BLaER1 treated with 17β-estradiol and CSF1 and Interleukin-3, amounts not matched to agents 10 nM and 100 nM (cell line): Measurements from ENCODE around the gene MAGEB17.
A peak's percentile ranks its signal among the peaks of the same experiment; 100 is the strongest.

Experiments used
- H3K27ac ChIP-seq, 11 experiments: shearing (Covaris generic); formaldehyde crosslinking; 2 replicates each; pipeline ENCODE4 v1.8.1; 2022
- H3K27me3 ChIP-seq, 11 experiments: shearing (Covaris generic); formaldehyde crosslinking; 2 replicates each; pipeline ENCODE4 v1.8.1; 2022
- H3K36me3 ChIP-seq, 11 experiments: shearing (Covaris generic); formaldehyde crosslinking; 2 replicates each; pipeline ENCODE4 v1.8.1; 2022
- H3K4me1 ChIP-seq, 10 experiments: shearing (Covaris generic); formaldehyde crosslinking; 2 replicates each; pipeline ENCODE4 v1.8.1; 2022
- H3K4me2 ChIP-seq, 11 experiments: shearing (Covaris generic); formaldehyde crosslinking; 2 replicates each; pipeline ENCODE4 v1.8.1; 2022
- H3K4me3 ChIP-seq, 10 experiments: shearing (Covaris generic); formaldehyde crosslinking; 2 replicates each; pipeline ENCODE4 v1.8.1; 2022
- H3K9ac ChIP-seq, 11 experiments: shearing (Covaris generic); formaldehyde crosslinking; 2 replicates each; pipeline ENCODE4 v1.8.1; 2022
- H3K9me3 ChIP-seq, 11 experiments: shearing (Covaris generic); formaldehyde crosslinking; replicated peaks in 1 of 11; 2 replicates each; pipeline ENCODE4 v1.8.1; 2022
- H4K20me1 ChIP-seq, 11 experiments: shearing (Covaris generic); formaldehyde crosslinking; 2 replicates each; pipeline ENCODE4 v1.8.1; 2022
- Cebpa-rat ChIP-seq, 11 experiments: shearing (Covaris generic); IDR thresholded peaks; 2 replicates each; pipeline ENCODE4 v1.8.1; 2022

The MAGEB17 gene

GRCh38 chrX:16167181-16167580, at the start of gene MAGEB17:
Gene MAGEB17, plus strand, starts transcription at chrX:16167481. Its CDS starts 2,902 bp downstream, at chrX:16170383.
- Histone ChIP-seq H3K27me3 (peaks cover 78 to 99% (median 96%) of the 10 kb centered on the region in 11 experiments), H3K4me1 (no peaks in the 10 kb centered on the region), H3K4me2 (no peak within 1 kb of the TSS), H3K9ac (no peak within 1 kb of the TSS), H3K9me3 (peaks cover 0 to 41% (median 0%) of the 10 kb centered on the region in 11 experiments; a peak in 6 of 22 replicates), H3K4me3 (no peak within 1 kb of the TSS), H3K27ac (no peak within 1 kb of the TSS), H3K36me3 (no peaks in the 10 kb centered on the region), H4K20me1 (no peaks in the 10 kb centered on the region; a peak in 1 of 22 replicates)
- TF ChIP-seq Cebpa-rat (IDR thresholded peaks at IDR 0.05) = no peak

- H3K27me3 ChIP-seq = peaks cover 72 to 100% (median 96%) of the 10 kb centered on the region in 11 experiments
- H3K27ac ChIP-seq = peak overlapping the region in 9 of 11 experiments; percentile 0 to 66 (median 43); a peak in 13 of 22 replicates
- no peaks in the 10 kb centered on the region; a peak in 3 of 22 replicates for H4K20me1 ChIP-seq
- no peak overlapping the region for H3K4me3 ChIP-seq
- TF ChIP-seq Cebpa-rat (IDR thresholded peaks at IDR 0.05) = no peak
- peaks cover 0 to 50% (median 6%) of the 10 kb centered on the region in 11 experiments; a peak in 13 of 22 replicates for H3K9me3 ChIP-seq
- peaks cover 4 to 23% (median 14%) of the 10 kb centered on the region in 10 experiments; a peak in 18 of 20 replicates for H3K4me1 ChIP-seq
- H3K36me3 ChIP-seq = no peaks in the 10 kb centered on the region
- peak overlapping the region in 1 of 11 experiments; percentile 36; a peak in 2 of 22 replicates for H3K9ac ChIP-seq
- peak overlapping the region in 7 of 11 experiments; percentile 15 to 49 (median 28); a peak in 10 of 22 replicates for H3K4me2 ChIP-seq
These were observed 47.7 kb upstream of the MAGEB17 start for GRCh38 chrX:16119353-16120220.

- H3K9ac ChIP-seq = no peak overlapping the region
- peak overlapping the region in 7 of 11 experiments; percentile 15 to 49 (median 28); a peak in 10 of 22 replicates for H3K4me2 ChIP-seq
- peaks cover 0 to 18% (median 10%) of the 10 kb centered on the region in 10 experiments; a peak in 12 of 20 replicates for H3K4me1 ChIP-seq
- no peaks in the 10 kb centered on the region for H3K36me3 ChIP-seq
- H3K27me3 ChIP-seq = peaks cover 73 to 100% (median 96%) of the 10 kb centered on the region in 11 experiments
- no peaks in the 10 kb centered on the region; a peak in 3 of 22 replicates for H4K20me1 ChIP-seq
- H3K4me3 ChIP-seq = no peak overlapping the region
- no peak for TF ChIP-seq Cebpa-rat (IDR thresholded peaks at IDR 0.05)
- peaks cover 0 to 42% (median 6%) of the 10 kb centered on the region in 11 experiments; a peak in 13 of 22 replicates for H3K9me3 ChIP-seq
- H3K27ac ChIP-seq = peak overlapping the region in 8 of 11 experiments; percentile 31 to 66 (median 46); a peak in 11 of 22 replicates
These were observed 46.9 kb upstream of the MAGEB17 start for GRCh38 chrX:16120431-16120830.

- no peaks in the 10 kb centered on the region; a peak in 4 of 22 replicates for H4K20me1 ChIP-seq
- H3K4me1 ChIP-seq = peaks cover 0 to 18% (median 10%) of the 10 kb centered on the region in 10 experiments; a peak in 12 of 20 replicates
- peaks cover 80 to 100% (median 96%) of the 10 kb centered on the region in 11 experiments for H3K27me3 ChIP-seq
- H3K9me3 ChIP-seq = peaks cover 0 to 15% (median 5%) of the 10 kb centered on the region in 11 experiments; a peak in 13 of 22 replicates
- no peak within 1 kb of the TSS for H3K27ac ChIP-seq
- no peak within 1 kb of the TSS for H3K4me3 ChIP-seq
- H3K4me2 ChIP-seq = no peak within 1 kb of the TSS
- no peak for TF ChIP-seq Cebpa-rat (IDR thresholded peaks at IDR 0.05)
- no peaks in the 10 kb centered on the region for H3K36me3 ChIP-seq
- H3K9ac ChIP-seq = no peak within 1 kb of the TSS
These were observed 44.0 kb upstream of the MAGEB17 start, which contains the start of gene GRPR for GRCh38 chrX:16123222-16123786. Gene GRPR, plus strand, starts transcription at chrX:16123565. Its CDS starts 389 bp downstream, at chrX:16123954.

GRCh38 chrX:16124201-16124600, 43.1 kb upstream of the MAGEB17 start:
- TF ChIP-seq Cebpa-rat (IDR thresholded peaks at IDR 0.05) = no peak
- Histone ChIP-seq H4K20me1 (no peaks in the 10 kb centered on the region; a peak in 5 of 22 replicates), H3K36me3 (no peaks in the 10 kb centered on the region), H3K27ac (no peak overlapping the region), H3K4me1 (peaks cover 0 to 18% (median 10%) of the 10 kb centered on the region in 10 experiments; a peak in 12 of 20 replicates), H3K4me3 (no peak overlapping the region), H3K4me2 (no peak overlapping the region), H3K9ac (no peak overlapping the region), H3K27me3 (peaks cover 85 to 100% (median 96%) of the 10 kb centered on the region in 11 experiments), H3K9me3 (peaks cover 0 to 6% (median 2%) of the 10 kb centered on the region in 11 experiments; a peak in 13 of 22 replicates)

GRCh38 chrX:16125520-16126149, 41.6 kb upstream of the MAGEB17 start:
- H3K4me3 ChIP-seq = no peak overlapping the region

GRCh38 chrX:16130707-16131106, 36.6 kb upstream of the MAGEB17 start:
- H3K9me3 ChIP-seq = peaks cover 0 to 6% (median 0%) of the 10 kb centered on the region in 11 experiments; a peak in 2 of 22 replicates
- no peaks in the 10 kb centered on the region for H3K36me3 ChIP-seq
- H3K4me3 ChIP-seq = no peak overlapping the region
- no peak overlapping the region for H3K27ac ChIP-seq
- TF ChIP-seq Cebpa-rat (IDR thresholded peaks at IDR 0.05) = no peak
- no peak overlapping the region for H3K4me2 ChIP-seq
- H3K9ac ChIP-seq = no peak overlapping the region
- peaks cover 0 to 4% (median 0%) of the 10 kb centered on the region in 11 experiments; a peak in 5 of 22 replicates for H4K20me1 ChIP-seq
- H3K27me3 ChIP-seq = peaks cover 96 to 100% (median 100%) of the 10 kb centered on the region in 11 experiments
- H3K4me1 ChIP-seq = 0 out of 20 replicates have a peak, but pooled peaks cover 0 to 6% (median 0%) of the 10 kb centered on the region in 10 experiments

More at GRCh38 chrX:16125520-16126149, 41.6 kb upstream of the MAGEB17 start:
- H3K9me3 ChIP-seq = peaks cover 0 to 1% (median 0%) of the 10 kb centered on the region in 11 experiments; a peak in 1 of 22 replicates
- H4K20me1 ChIP-seq = no peaks in the 10 kb centered on the region; a peak in 4 of 22 replicates
- H3K27me3 ChIP-seq = peaks cover 89 to 100% (median 96%) of the 10 kb centered on the region in 11 experiments
- H3K27ac ChIP-seq = no peak overlapping the region
- no peak overlapping the region for H3K9ac ChIP-seq
- no peaks in the 10 kb centered on the region for H3K36me3 ChIP-seq
- H3K4me1 ChIP-seq = peaks cover 0 to 10% (median under 1%) of the 10 kb centered on the region in 10 experiments; a peak in 8 of 20 replicates
- TF ChIP-seq Cebpa-rat (IDR thresholded peaks at IDR 0.05) = no peak
- no peak overlapping the region for H3K4me2 ChIP-seq

GRCh38 chrX:16134936-16135335, 32.3 kb upstream of the MAGEB17 start:
- Histone ChIP-seq H3K9me3 (peaks cover 0 to 6% (median 0%) of the 10 kb centered on the region in 11 experiments; a peak in 2 of 22 replicates), H3K27me3 (peaks cover 96 to 100% (median 100%) of the 10 kb centered on the region in 11 experiments), H3K36me3 (no peaks in the 10 kb centered on the region), H3K4me3 (no peak overlapping the region), H3K27ac (no peak overlapping the region), H3K9ac (no peak overlapping the region), H4K20me1 (peaks cover 0 to 10% (median 0%) of the 10 kb centered on the region in 11 experiments; a peak in 4 of 22 replicates), H3K4me2 (no peak overlapping the region), H3K4me1 (peaks cover 0 to 12% (median 2%) of the 10 kb centered on the region in 10 experiments; a peak in 5 of 20 replicates)
- no peak for TF ChIP-seq Cebpa-rat (IDR thresholded peaks at IDR 0.05)
